Measurements from ENCODE around the gene NF2.

Gene NF2

DNA sequence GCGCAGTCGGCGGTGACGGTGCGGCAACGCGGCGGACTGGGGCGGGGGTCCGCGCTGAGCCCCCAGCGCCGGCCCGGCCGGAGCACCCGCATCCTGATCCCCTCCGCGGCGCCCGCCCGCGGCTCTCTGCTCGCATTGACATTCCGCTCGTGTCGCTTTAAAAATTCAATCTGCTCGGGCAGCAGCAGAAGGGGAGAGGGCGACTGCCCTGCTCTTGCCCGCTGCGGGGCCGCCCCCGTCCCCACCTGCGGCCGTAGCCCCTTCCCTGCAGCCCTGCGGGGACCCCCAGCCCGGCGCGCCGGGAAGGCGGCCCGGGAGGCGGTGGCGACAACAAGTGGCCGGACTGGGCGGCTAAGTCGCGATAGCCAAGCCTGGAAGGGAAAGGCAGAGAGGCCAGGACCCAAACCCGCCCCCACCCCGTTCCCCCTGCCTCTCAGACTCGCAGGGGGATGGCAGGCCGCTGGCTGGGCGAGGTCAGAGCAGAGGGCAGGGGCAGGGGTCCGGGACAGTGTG, 117.4 kb downstream of the NF2 start:
- DNase-seq (ENCODE audit: low read depth): no peak
- no peak overlapping the region for H3K4me3 ChIP-seq (ENCODE audit: low read depth, low read length)
- TF ChIP-seq, protein P1, sequence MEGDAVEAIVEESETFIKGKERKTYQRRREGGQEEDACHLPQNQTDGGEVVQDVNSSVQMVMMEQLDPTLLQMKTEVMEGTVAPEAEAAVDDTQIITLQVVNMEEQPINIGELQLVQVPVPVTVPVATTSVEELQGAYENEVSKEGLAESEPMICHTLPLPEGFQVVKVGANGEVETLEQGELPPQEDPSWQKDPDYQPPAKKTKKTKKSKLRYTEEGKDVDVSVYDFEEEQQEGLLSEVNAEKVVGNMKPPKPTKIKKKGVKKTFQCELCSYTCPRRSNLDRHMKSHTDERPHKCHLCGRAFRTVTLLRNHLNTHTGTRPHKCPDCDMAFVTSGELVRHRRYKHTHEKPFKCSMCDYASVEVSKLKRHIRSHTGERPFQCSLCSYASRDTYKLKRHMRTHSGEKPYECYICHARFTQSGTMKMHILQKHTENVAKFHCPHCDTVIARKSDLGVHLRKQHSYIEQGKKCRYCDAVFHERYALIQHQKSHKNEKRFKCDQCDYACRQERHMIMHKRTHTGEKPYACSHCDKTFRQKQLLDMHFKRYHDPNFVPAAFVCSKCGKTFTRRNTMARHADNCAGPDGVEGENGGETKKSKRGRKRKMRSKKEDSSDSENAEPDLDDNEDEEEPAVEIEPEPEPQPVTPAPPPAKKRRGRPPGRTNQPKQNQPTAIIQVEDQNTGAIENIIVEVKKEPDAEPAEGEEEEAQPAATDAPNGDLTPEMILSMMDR (conservative IDR thresholded peaks at IDR 0.05; ENCODE audit: low read depth, low read length): no peak

- no peak overlapping the region for H3K4me3 ChIP-seq (ENCODE audit: low read depth, low read length)
These were observed 118.7 kb downstream of the NF2 start for GRCh38 chr22:29722151-29722550.

GRCh38 chr22:29722587-29722986, 119.2 kb downstream of the NF2 start:
- TF ChIP-seq, protein P1 (conservative IDR thresholded peaks at IDR 0.05; ENCODE audit: low read depth, low read length): no peak
- no peak overlapping the region for H3K4me3 ChIP-seq (ENCODE audit: low read depth, low read length)
- no peak for DNase-seq (ENCODE audit: low read depth)

More at GRCh38 chr22:29722151-29722550, 118.7 kb downstream of the NF2 start:
- no peak for DNase-seq (ENCODE audit: low read depth)
- TF ChIP-seq, protein P1 (conservative IDR thresholded peaks at IDR 0.05; ENCODE audit: low read depth, low read length): no peak

DNA sequence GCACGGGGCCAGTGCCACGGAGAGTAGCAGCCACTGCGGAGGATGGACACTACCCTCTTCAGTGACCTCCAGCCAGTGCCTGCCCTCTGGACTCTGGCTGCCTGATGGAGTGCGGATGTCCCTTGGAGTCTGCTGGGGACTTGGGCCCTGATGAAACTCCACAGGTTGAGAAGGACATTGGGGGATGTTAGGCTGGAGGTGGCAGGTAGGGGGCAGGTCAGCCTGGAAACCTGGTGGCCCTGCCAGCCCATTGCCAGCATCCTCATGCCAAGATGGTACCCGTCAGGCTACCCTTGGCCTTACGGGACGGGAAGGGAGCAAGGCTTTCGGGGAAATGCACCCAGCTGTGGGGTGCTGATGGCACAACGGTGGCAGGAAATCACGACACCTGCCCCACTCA, 120.3 kb downstream of the NF2 start:
- no peak overlapping the region for H3K4me3 ChIP-seq (ENCODE audit: low read depth, low read length)
- TF ChIP-seq, protein P1 (conservative IDR thresholded peaks at IDR 0.05; ENCODE audit: low read depth, low read length): no peak

GRCh38 chr22:29724843-29725242, 121.4 kb downstream of the NF2 start:
- no peak overlapping the region for H3K4me3 ChIP-seq (ENCODE audit: low read depth, low read length)
- DNase-seq (ENCODE audit: low read depth): no peak
- TF ChIP-seq, protein P1 (conservative IDR thresholded peaks at IDR 0.05; ENCODE audit: low read depth, low read length): no peak

More for the DNA sequence above, 120.3 kb downstream of the NF2 start:
- DNase-seq (ENCODE audit: low read depth): no peak

DNA sequence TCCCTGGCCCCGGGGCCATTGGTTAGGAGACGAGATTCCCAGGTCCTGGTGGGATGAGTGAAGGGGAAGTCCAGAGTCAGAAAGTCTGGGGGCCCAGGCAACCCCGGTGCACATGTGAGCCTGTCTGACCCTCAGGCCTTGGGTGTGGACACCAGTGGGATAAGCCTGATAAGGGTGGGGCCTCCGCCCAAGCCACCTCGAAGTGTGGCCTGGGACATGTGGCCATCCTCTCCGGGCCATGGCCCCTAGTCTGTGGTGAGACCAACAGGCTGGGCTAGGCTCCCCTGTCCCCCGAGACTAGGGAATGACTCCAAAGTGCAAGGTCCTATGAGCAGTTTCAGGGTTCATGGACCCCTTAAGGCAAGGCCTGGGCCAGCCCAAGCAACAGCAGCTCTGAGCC, 122.7 kb downstream of the NF2 start:
- no peak for DNase-seq (ENCODE audit: low read depth)
- TF ChIP-seq, protein P1 (conservative IDR thresholded peaks at IDR 0.05; ENCODE audit: low read depth, low read length): no peak
- no peak overlapping the region for H3K4me3 ChIP-seq (ENCODE audit: low read depth, low read length)

DNA sequence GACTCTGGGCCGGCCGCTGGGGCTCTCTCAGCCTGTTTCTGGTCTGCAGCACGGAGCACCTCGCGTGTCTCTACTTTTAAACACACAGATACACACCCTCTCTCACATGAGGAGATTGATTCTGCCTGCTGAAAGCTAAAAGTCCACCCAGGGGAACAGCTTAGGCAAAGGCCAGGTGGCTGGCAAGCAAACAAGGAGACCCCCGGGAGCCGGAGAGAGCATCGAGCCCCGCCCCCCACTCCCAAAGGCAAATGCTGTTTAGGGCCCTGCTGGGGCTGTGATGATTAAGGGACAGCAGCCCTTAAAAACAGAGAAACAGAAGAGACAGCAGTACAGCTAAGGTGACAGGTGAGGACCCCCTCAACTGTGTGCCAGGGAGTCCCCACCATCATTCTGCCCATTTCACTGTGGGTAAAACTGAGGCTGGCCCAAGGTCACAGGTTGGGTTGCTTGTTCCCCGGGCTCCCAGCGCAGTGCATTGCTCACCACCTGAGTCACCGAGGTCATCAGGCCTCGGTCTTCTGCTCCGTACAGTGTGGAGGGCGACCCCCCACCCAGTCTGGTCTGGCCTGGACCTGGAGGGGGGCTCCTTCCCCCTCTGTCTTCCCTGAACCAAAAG, 123.2 kb downstream of the NF2 start:
- no peak for DNase-seq (ENCODE audit: low read depth)
- no peak overlapping the region for H3K4me3 ChIP-seq (ENCODE audit: low read depth, low read length)
- TF ChIP-seq, protein P1 (conservative IDR thresholded peaks at IDR 0.05; ENCODE audit: low read depth, low read length): no peak
